ENCODE measurements around the gene ZCCHC7. TPM values are rescaled to one million over a fixed set of nuclear protein-coding genes. Genes with fewer than 3 reads are reported as not detected.
"Not testable (repeated sequence)": the region's sequence is repeated elsewhere in the genome, so short reads cannot be mapped to it uniquely, and the experiment has no call there.

ZCCHC7 gene
- total RNA-seq, 1 experiment from 2014 or later: 10.2 TPM

DNA sequence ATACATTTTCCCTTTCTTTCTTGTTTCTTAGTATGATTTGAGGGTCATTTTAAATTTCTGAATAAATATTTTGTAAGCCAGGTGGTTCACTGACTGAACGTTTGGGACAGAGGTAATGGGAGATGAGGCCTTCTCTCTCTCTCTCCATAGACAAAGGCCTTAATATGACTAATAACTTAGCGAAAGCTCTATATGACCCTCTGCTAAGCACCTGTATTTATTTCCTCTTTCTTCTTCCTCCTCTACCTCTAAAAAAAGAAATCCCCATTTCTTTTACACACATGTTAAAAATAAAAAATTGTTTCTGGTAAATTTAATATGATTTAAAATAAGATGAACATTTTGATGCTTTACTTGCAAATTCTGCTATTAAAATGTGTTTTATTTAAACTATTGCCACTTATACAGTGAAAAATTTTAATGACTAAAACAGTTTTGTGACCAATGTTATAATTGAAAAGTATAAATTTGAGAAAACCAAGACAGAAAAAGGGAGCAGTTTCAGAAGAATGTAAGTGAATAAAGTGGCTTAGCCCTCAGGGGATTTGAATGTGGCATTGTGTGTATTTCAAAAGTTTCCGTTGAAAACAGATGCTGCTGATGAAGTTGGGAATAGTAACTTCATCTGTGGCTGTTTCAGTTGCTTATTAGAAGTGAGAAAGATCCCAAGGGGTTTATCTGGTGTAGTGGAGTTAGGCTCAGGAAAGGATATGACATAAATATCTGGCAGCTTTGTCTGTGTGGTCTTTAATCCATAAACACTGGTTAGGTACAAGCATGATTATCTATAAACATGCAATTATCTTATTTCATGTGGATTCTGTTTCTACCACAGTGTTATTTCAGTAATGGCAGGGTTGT lies 173.5 kb downstream of the ZCCHC7 start:
- peak; percentile 93 for DNase-seq (ENCODE audit: low read depth)

DNA sequence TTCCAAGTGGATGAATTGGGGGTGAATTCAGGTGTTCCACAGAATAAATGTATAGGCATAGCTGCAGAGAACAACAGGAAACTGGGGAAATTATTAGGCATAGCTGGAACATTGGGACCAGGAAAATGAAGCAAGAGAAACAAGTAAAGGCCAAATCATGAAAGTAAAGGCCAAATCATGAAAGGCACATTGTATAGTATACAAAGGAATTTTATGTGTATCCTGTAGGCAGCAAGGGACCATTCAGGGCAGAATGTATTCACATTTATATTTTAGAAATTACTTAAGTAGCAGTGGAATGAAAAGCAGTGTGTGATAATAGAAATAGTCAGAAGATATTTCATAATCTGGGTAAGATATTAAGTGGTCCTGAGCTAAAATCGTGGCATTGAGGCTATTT lies 174.8 kb downstream of the ZCCHC7 start:
- no peak for DNase-seq (ENCODE audit: low read depth)

DNA sequence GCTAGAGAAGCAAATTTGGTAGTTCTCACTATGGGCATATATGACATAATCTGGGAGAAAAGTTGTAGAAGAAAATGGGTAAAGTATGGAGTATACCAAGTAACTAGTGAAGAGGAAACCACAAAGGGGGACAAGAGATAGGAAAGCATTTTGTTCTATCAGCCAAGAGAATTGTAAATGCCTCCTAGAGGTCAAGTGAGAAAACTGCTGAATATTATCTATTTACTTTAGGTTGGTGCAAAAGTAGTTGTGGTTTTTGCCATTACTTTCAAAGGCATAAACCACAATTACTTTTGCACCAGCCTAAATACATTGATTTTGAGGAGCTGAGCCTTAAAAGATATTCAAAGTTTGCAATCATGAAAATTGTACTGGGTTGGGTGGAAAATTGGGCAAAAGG lies 175.4 kb downstream of the ZCCHC7 start:
- no peak for DNase-seq (ENCODE audit: low read depth)

DNA sequence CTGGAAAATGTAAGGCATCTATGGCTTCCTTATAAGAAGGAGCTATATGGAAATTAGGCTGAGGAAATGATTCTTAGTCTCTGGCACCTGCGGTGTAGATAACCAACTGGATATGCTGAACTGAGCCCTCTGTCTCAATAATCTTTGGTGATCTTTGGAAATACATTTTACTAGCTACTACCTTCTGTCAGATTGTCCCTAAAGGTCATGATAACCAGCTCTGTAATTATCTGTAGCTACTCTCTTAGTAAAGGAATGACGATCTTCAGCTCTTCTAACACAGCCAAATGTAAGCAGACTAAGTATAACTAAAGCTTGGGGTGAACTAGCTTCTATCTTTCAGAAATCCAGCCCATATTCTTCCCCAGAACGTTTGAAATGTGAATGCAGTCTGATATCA lies 177.2 kb downstream of the ZCCHC7 start:
- DNase-seq (ENCODE audit: low read depth): no peak

DNA sequence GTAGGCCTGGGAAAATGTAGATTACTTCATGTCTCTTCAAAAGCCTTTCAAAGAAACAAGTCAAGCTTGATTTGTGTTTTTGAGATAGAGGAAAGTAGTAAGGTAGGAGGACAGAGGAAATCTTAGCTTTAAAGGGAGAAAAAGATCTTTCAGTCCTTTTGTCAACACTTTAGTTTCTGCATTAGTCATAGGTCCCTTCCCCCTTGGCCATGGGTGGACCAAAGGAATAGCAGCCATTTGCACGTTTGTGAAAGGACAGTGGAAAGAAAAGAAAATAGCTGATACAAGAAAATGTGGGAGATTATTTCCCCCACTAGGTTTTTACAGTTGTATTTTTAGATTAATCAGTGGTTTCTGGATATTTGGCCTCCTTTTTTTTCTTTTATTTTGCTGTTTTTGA lies 180.2 kb downstream of the ZCCHC7 start:
- peak; percentile 54 for DNase-seq (ENCODE audit: low read depth)

DNA sequence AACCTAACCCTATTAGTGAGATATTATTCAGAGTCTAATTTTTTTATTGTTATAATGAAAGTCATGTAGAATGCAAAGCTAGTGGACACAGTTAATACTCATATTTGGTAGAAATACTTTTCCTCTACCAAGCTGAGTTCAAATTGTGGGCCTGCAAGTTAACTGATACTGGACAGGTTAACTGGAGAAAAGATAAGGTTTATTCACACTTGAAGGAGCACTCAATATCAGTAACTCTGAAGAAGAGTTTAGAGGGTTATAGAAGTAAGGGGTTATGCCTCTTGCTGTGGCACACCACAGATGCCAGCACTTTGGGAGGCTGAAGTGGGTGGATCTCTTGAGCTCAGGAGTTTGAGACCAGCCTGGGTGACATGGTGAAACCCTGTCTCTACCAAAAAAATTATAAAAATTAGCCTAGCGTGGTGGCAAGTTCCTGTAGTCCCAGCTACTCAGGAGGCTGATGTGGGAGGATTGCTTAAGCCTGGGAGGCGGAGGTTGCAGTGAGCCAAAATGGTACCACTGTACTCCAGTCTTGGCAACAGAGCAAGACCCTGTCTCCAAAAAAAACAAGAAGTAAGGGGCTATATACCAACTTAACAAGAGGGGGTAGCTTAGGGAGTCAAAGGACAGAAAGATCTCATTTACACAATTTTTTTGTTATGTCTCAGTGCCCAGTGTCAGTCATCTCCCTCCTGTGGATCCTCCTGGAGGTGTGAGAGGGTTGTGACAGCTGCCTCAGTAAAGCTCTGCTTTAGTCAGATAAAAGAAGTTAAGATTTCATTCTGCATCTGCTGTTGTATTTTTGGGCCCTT lies 180.9 kb downstream of the ZCCHC7 start:
- DNase-seq (ENCODE audit: low read depth): no peak

DNA sequence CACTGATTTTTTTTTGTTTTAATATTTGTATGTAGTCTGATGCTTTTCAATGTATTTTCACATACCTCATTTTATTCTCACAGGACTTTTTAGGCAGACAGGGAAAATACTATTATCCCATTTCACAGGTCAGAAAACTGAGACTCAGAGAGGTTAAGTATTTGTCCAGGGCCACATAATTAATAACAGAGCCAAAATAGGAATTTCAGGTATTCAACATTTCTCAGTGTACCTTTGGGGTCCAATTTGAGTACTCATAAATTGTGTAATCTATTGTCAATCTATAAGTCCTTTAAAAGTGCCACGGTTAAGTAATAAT lies 181.4 kb downstream of the ZCCHC7 start:
- no peak for DNase-seq (ENCODE audit: low read depth)

DNA sequence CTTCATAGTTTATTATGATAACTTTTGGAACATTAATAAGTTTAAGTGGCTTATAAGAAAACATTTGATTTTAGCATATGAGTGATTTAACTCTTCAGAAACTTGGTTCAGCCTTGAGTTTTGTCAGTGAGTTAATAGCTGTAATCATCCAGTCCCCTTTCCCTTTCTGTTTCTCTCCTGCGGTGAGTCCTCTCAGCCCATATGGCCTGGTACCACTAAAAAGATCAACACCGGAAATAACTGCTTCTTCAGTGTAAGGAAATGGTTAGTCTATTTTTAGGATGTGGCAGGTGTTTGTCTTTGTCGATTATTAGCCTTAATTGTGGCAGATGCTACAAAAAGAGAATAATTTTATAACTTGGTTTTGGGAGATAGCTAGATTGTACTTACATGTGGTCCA lies 181.9 kb downstream of the ZCCHC7 start:
- no peak for DNase-seq (ENCODE audit: low read depth)

DNA sequence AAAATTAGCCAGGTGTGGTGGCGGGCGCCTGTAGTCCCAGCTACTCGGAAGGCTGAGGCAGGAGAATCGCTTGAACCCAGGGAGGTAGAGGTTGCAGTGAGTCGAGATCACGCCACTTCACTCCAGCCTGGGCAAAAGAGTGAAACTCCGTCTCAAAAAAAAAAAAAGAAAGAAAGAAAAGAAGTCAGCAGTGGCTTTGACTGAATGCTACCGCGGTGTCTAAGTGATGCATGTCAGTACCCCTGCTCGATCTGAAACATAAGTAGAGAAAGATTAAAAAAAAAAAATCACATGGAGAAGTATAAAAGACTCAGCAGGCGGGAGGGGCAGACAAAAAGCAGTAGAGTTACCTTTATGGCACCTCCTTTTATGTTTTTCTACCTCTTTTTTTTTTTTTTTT lies 182.9 kb downstream of the ZCCHC7 start:
- DNase-seq (ENCODE audit: low read depth): not testable (repeated sequence)

DNA sequence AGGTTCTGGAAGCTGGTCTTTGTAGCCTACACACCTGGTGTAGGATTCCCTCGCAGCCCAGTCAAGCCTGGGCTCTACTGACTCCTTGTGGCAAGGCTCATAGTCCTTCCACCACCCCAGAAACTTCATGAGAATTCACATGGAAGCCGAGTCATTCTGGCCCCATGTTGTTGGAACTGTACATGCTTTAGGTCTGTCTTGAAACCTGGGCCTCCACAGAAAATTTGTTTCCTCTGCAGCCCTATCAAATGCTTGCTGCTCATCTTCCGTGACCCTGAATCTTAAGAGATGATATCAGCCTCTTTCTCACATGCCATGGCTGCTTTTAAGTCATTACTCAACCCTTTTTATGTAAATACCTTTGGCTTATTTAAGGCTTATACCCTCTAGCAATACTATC lies 188.8 kb downstream of the ZCCHC7 start:
- peak; percentile 6 for DNase-seq (ENCODE audit: low read depth)

DNA sequence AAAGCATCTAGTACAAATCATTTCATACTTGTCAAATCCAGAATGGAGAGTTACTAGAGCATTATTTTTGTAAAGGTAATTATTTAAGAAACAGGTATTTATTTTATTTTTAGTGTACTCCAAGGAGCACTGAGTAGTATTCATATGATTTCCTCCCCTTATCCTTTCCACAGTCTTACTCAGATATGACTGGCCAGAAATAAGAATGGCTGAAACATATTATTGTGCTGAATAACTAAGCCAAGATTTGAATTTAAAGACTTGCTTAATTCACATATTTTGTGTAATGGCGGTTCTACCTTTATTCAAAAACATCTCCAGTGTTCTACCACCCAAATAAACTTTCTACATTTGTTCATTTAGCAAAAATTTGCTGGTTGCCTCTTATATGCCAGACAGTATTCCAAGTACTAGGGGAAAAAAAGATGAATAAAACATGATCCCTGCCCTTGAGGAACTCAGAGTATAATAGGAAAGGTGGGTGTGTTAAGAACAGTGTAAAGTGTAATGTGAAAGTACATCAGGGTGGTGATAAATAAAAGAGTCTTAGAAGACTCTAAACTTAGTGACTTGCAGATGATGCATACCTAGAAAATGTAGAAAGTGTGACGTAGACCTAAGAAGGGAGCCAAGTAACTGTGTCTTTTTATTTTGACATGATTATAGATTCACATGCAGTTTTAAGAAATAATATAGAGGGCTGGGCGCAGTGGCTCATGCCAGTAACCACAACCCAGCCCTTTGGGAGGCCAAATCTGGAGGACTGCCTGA lies 191.7 kb downstream of the ZCCHC7 start:
- DNase-seq (ENCODE audit: low read depth): peak; percentile 44

DNA sequence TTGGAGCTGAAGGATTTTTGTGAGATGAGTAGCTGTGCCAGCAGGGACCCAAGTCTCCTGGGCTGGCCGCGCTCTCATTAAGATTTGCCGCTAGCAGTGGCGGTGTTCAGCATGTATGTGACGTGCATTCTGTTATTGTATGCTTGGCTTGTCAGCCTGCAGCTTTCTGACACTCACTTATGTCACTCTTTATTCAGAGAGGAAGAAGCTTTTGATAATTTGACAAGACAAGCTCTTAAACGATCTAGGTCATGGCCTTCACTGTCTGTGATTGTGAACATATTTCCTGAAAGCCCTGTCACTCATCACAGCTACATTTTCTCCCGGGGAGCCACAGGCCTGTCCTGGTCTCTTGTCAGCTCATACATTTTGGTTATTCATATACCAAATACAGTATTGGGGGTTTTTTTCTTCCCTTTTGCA lies 203.9 kb downstream of the ZCCHC7 start:
- DNase-seq (ENCODE audit: low read depth): no peak

DNA sequence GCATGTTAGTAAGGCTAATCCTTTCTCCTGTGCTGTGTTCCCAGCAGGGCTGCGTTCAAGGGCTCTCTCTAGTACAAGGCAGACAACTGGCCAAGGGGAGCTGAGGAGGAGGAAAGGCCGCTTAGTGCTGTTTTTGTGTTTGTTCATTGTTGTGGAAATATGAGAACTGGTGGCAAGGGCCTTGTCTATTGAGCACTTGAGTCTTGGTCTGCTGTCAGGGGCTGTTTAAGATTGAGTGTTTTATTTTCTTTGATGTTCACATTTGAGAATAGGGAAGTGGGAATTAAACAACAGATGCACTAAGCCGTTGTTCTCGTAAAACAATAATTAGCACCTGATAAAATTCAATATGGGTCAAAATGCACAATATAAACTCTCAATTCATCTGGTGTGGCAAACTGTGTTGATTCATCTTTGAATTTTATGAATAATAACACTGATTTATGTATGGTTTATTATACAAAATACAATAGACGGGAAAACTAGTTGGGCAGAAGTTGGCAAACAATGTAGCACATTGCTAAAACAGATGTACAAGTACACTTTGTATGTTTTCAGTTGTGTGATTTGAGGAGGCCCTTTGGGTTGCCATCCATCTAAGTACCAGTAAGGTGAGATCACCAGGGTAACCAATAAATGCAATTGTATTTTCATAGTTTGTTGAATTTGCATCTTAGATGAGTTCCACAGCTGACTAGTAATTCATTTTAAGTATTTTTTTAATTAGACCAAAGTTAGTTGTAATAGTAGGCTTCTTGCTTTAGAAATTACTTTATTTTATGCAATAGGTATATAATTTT lies 204.5 kb downstream of the ZCCHC7 start:
- DNase-seq (ENCODE audit: low read depth): no peak

DNA sequence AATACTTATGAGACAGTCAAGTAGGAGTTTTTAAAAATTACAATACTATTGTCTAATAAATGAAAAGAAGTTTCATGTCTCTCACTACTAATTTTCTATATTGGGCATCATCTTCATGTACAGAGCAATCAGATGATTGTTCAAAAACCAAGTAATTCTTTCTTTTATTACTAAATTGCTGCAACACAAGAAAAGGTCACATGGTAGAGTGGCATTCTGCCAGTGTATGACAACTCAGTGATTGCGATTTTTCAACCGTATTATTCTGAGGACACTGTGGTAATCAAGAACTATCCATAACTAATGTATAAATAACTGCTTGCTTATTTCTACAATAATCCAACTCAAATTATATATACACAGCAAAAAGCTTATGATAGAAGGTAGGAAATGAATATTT lies 205.4 kb downstream of the ZCCHC7 start:
- peak; percentile 44 for DNase-seq (ENCODE audit: low read depth)

DNA sequence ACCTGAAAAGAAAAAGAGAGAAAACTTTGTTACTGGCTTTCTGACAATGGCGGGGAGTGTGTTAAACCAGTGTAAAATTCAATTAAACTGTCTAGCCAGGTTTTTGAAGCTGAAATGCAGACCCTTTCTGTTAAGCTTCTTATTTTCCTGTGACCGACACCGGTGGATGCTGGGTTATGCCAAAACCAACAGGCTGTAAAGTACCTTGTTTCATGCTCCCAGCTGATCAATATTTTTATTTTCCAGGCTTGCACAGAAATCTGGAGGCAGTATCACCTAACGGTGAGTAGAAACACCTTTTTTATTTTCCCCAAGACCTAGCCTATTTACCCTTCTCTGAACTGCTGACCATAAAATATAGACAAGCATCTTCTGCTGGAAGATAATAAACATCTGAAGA lies 207.2 kb downstream of the ZCCHC7 start:
- DNase-seq (ENCODE audit: low read depth): no peak

DNA sequence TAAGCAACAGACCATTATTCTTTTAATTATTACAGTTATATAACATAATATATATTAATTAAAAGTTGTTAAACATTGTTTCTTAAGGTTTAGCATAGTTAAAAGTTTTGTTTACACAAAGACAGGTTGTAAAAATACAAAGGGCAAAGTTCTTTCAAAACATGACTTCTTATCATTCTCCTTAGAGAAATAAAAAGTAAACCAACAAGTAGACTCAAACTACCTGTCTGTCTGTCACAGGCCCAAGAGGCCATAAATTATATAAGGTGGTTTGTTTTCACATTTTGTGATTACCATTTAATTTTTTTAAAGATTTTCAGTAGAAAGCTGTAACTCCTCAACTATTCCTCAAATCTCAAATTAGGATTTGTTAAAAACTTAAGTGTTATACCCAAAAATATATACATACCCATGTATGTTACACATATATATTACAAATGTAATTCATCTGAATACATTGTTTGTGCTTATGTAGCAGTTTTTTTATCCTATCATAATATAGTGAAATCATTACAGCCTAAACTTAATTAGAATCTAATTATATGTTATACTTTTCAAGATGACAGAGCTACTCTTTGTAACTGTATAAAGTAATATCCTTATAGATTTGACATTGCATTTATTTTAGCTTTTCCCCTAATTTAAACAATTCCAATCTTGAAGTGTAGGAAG lies 208.3 kb downstream of the ZCCHC7 start:
- no peak for DNase-seq (ENCODE audit: low read depth)

DNA sequence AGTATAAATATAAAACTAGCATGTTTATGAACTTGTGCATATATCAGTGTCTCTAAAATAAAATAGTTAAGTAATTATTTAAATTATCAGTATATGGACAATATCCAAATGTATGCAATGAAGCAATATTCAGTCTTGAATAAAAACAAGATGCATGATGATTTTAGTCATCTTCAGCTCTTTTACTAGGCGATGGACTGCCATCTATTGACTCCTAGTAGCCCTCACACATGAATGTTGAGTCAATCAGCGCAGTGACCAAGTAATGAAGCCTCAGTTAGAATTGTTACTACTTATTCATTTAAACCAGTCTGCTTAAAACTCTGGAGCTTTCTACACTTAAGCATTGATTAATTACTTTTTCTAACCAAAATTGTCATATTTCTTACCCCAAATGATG lies 209.2 kb downstream of the ZCCHC7 start:
- DNase-seq (ENCODE audit: low read depth): peak; percentile 41

DNA sequence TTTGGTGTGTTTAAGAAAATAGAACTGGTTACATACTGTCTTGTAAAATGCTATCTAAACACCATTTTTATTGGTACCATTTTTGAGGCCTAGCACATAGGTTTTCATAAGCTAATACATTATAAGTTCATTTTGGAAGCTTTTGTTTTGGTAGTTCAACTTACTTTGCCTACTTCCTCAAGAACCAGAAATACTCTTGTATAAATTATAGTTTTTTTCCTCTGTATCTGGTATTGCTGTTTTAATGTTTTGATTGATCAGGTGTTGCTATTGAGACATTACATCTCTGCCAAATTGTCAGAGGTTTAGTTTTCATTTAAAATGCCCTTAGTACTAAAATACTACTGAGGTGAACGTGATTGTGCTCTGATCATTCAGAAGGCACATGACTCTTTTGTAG lies 211.5 kb downstream of the ZCCHC7 start:
- DNase-seq (ENCODE audit: low read depth): no peak

DNA sequence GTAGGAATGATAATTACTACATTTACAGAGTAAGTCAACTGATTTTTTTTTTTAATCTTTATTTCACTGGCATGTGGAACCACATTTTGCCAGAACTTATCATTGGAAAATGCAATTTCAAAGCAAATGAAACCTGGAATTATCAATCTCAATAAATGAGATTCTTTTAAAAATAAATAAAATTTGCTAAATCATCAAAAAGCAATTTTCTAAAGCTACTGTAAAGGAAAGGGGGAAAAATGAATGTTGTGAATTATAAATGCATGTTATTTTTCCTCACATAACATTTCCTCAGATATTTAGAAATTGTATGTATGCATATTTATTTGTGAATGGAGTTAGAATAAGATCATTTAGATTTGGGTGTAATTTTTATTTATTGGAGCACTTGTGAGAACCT lies 212.2 kb downstream of the ZCCHC7 start:
- no peak for DNase-seq (ENCODE audit: low read depth)

DNA sequence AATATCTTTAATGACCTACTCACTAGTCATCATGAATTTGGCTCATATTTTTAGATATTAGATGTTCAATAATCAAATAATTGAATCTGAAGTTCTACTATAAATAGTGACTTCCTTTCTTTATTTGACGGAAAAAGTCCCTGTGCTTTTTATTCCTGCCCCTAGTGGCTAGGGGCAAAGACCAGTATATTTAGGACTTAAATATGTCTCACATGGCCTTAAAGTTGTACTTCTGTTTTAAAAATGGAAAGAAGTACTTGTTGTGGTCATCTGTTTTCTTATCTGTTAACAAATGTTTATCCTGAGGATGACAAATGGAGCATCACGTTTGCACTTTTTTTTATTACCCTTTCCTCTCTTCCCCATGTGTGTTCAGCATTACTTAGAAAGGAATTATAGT lies 212.9 kb downstream of the ZCCHC7 start:
- peak; percentile 2 for DNase-seq (ENCODE audit: low read depth)

DNA sequence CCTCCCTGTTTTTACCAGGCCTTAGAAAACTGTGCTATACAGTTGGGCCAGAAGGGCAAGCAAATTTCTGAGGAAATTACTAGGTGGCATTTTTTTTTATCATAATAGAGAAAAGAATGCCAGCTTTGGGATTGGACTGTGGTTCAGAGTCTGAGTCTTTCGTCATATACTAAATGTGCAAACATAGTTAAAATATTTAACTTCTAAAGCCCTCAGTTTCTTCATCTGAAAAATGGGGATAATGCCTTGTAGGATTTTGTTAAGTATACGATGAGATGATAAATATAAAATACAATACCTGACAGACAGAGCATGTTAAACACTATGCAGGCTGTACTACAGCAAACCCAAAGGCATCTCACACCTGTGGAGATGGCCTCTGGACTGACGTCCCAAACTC lies 214.9 kb downstream of the ZCCHC7 start:
- DNase-seq (ENCODE audit: low read depth): no peak
